ENCODE measurements around the gene ATP6V0E2. TPM values are rescaled to one million over a fixed set of nuclear protein-coding genes. Genes with fewer than 3 reads are reported as not detected.
"Not testable (repeated sequence)": the region's sequence is repeated elsewhere in the genome, so short reads cannot be mapped to it uniquely, and the experiment has no call there.

ATP6V0E2 gene
- total RNA-seq, 1 experiment from 2014 or later, result 50.1 TPM

DNA sequence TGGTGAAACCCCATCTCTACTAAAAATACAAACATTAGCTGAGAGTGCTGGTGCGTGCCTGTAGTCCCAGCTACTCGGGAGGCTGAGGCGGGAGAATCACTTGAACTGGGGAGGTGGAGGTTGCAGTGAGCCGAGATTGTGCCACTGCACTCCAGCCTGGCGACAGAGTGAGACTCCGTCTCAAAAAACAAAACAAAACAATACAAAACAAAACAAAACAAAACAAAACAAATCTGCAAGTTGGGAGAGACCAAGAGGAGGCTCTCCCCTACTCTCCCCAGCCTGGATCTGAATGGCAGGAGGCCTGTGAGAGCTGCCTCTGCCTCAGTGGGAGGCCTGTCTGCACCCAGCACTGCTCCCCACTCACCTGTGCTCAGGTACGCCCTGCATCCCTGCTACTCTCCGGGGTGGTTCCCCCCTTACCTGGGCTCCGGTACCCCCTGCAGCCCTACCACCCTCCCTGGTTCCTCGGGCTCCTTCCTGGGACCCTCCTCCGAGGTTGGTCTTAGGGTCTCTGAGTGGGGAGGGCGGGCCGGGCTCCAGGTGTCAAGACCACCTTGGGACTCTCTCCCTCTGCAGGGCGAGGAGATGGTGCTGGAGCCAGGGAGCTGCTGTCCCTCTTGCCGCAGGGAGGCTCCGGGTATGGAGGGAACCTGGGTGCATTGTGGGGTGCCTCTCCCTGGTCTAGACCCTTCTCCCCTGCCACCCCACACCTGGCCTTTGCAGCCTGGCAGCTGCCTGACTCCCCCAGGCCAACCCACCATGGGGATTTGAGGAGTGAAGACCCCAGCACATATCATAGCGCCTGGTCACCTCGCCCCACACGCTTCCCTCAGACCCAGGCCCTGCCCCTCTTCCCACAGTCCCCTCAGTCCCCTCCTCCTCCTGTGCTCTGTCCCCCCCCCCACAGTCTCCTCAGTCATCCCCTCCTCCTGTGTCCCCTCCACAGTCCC is 45.1 kb upstream of the ATP6V0E2 start:
- no peaks in the 10 kb centered on the region for H3K36me3 ChIP-seq (ENCODE audit: insufficient read depth, low read length, poor library complexity, severe bottlenecking)
- H3K27ac ChIP-seq (ENCODE audit: low read depth, low read length, poor library complexity, severe bottlenecking), result no peak overlapping the region
- H3K27me3 ChIP-seq (replicated peaks; ENCODE audit: insufficient read depth, low read depth, low read length, poor library complexity), result no peaks in the 10 kb centered on the region
- intact Hi-C loops (cut with micrococcal nuclease; ENCODE audit: unreplicated experiment), result no loop called here
- no peak for DNase-seq (ENCODE audit: low spot score)
- H3K9me3 ChIP-seq (ENCODE audit: low read depth, low read length, poor library complexity, severe bottlenecking), result no peaks in the 10 kb centered on the region
- no TSS peak for BruUV-seq (replicated peaks)
- H3K4me3 ChIP-seq (ENCODE audit: low read depth, low read length, poor library complexity, severe bottlenecking), result no peak overlapping the region
- no peaks in the 10 kb centered on the region for H3K4me1 ChIP-seq (ENCODE audit: insufficient read depth, low read length, poor library complexity, severe bottlenecking)
- ChIA-PET POLR2A (ENCODE audit: low non-redundant PET) (no interaction called here), CTCF (no interaction called here)
- TF ChIP-seq, protein P1, sequence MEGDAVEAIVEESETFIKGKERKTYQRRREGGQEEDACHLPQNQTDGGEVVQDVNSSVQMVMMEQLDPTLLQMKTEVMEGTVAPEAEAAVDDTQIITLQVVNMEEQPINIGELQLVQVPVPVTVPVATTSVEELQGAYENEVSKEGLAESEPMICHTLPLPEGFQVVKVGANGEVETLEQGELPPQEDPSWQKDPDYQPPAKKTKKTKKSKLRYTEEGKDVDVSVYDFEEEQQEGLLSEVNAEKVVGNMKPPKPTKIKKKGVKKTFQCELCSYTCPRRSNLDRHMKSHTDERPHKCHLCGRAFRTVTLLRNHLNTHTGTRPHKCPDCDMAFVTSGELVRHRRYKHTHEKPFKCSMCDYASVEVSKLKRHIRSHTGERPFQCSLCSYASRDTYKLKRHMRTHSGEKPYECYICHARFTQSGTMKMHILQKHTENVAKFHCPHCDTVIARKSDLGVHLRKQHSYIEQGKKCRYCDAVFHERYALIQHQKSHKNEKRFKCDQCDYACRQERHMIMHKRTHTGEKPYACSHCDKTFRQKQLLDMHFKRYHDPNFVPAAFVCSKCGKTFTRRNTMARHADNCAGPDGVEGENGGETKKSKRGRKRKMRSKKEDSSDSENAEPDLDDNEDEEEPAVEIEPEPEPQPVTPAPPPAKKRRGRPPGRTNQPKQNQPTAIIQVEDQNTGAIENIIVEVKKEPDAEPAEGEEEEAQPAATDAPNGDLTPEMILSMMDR (conservative IDR thresholded peaks at IDR 0.05; ENCODE audit: low read depth, low read length), result no peak
- TF ChIP-seq EZH2 (IDR thresholded peaks at IDR 0.05; ENCODE audit: borderline replicate concordance, low read depth, low read length, poor library complexity, severe bottlenecking), result no peak

DNA sequence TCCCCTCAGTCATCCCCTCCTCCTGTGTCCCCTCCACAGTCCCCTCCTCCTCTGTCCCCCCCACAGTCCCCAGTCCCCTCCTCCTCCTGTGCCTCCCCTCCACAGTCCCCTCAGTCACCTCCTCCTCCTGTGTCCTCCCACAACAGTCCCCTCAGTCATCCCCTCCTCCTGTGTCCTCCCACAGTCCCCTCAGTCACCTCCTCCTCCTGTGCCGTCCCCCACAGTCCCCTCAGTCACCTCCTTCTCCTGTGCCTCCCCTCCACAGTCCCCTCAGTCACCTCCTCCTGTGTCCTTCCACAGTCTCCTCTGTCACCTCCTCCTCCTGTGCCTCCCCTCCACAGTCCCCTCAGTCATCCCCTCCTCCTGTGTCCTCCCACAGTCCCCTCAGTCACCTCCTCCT is 43.2 kb upstream of the ATP6V0E2 start:
- intact Hi-C loops (cut with micrococcal nuclease; ENCODE audit: unreplicated experiment); H3K36me3 ChIP-seq (ENCODE audit: insufficient read depth, low read length, poor library complexity, severe bottlenecking); H3K4me1 ChIP-seq (ENCODE audit: insufficient read depth, low read length, poor library complexity, severe bottlenecking); H3K9me3 ChIP-seq (ENCODE audit: low read depth, low read length, poor library complexity, severe bottlenecking); H3K27ac ChIP-seq (ENCODE audit: low read depth, low read length, poor library complexity, severe bottlenecking); H3K27me3 ChIP-seq (replicated peaks; ENCODE audit: insufficient read depth, low read depth, low read length, poor library complexity); CTCF ChIA-PET; DNase-seq (ENCODE audit: low spot score); BruUV-seq (replicated peaks); POLR2A ChIA-PET (ENCODE audit: low non-redundant PET); H3K4me3 ChIP-seq (ENCODE audit: low read depth, low read length, poor library complexity, severe bottlenecking): not testable (repeated sequence)

DNA sequence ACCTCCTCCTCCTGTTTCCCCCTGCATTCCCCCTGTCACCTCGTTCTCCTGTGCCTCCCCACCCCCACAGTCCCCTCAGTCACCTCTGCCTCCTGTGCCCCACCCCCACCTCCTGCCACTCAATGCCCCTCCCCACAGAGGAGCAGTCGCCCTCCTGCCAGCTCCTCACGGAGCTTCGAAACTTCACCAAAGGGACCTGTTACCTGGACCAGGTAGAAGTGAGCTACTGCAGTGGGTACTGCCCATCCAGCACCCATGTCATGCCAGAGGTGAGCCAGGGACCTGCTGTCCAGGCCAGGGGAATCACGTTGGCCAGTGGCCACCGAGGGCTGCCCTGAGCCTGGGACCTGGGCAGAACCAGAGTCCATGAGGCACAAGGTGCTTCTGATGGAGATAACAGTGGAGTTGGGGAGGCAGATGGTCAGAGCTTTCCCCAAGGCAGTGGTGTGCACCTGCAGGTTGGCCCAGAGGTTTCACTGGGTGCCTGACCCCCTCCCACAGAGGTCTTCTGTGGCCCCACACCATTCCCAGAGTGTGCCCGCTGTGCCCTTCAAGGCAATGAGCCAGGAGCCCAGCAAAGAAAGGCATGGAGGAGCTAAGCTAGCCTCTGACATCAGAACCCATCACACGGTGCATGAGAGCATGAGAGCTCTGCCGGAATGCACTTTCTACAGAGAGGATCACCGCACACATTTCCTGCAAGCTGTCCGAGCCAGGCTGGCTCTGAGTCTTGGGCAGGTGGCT is 42.6 kb upstream of the ATP6V0E2 start:
- intact Hi-C loops (cut with micrococcal nuclease; ENCODE audit: unreplicated experiment), result no loop called here
- ChIA-PET CTCF (no interaction called here), POLR2A (ENCODE audit: low non-redundant PET) (no interaction called here)
- BruUV-seq (replicated peaks), result no TSS peak
- no peaks in the 10 kb centered on the region for H3K27me3 ChIP-seq (replicated peaks; ENCODE audit: insufficient read depth, low read depth, low read length, poor library complexity)
- H3K4me3 ChIP-seq (ENCODE audit: low read depth, low read length, poor library complexity, severe bottlenecking), result no peak overlapping the region
- H3K4me1 ChIP-seq (ENCODE audit: insufficient read depth, low read length, poor library complexity, severe bottlenecking), result no peaks in the 10 kb centered on the region
- TF ChIP-seq, protein P1 (conservative IDR thresholded peaks at IDR 0.05; ENCODE audit: low read depth, low read length), result no peak
- no peak for TF ChIP-seq EZH2 (IDR thresholded peaks at IDR 0.05; ENCODE audit: borderline replicate concordance, low read depth, low read length, poor library complexity, severe bottlenecking)
- H3K27ac ChIP-seq (ENCODE audit: low read depth, low read length, poor library complexity, severe bottlenecking), result no peak overlapping the region
- no peaks in the 10 kb centered on the region for H3K9me3 ChIP-seq (ENCODE audit: low read depth, low read length, poor library complexity, severe bottlenecking)
- H3K36me3 ChIP-seq (ENCODE audit: insufficient read depth, low read length, poor library complexity, severe bottlenecking), result no peaks in the 10 kb centered on the region
- DNase-seq (ENCODE audit: low spot score), result no peak

Data from A673 (cell line).